H1 (cell line): ENCODE measurements around the gene SMARCA4. TPM values are rescaled to one million over a fixed set of nuclear protein-coding genes. Genes with fewer than 3 reads are reported as not detected.

Source experiments
- polyA plus RNA-seq, 7 experiments: library from polyadenylated mRNA; depleted of rRNA in 3 of 7; stranded (reverse) in 5 of 7; unstranded in 2 of 7; fragments of >200 nt in 5 of 7; fragments of 200-250 nt in 2 of 7; gene quantifications; 1 replicate in 5 of 7; 2 replicates in 1 of 7; 4 replicates in 1 of 7; pipeline versions ENCODE4 v1.2.1 to v1.2.3, GENCODE V29; 2011 to 2013; ENCODE audit warnings: missing spikeins in 2 of 7, mixed read lengths in 2 of 7
- total RNA-seq: library from RNA; stranded (reverse); fragmentation: NEBNext Ultra II Directional; extraction: Animal tissue kit (Norgen Biotek cat#: 25700); gene quantifications from 2 replicates; pipeline ENCODE4 v1.2.1, GENCODE V29; 2021
- TF ChIP-seq, protein P1 (sequence below): fragments of 300-600 bp; sonication (generic); IDR thresholded peaks from 2 replicates; pipeline ENCODE4 v1.7.1; 2012; ENCODE audit warnings: low read length, moderate library complexity, mild to moderate bottlenecking, inconsistent platforms; ENCODE audit not compliant: insufficient replicate concordance

The SMARCA4 gene
- total and polyA plus RNA-seq, 2 of the 8 experiments (the other 6 are each of a cell fraction or from before 2014, with no cell fraction given): 86.4 to 263 TPM

GRCh38 chr19:11007962-11008532, 47.2 kb downstream of the SMARCA4 start (continued):
- TF ChIP-seq, protein P1, sequence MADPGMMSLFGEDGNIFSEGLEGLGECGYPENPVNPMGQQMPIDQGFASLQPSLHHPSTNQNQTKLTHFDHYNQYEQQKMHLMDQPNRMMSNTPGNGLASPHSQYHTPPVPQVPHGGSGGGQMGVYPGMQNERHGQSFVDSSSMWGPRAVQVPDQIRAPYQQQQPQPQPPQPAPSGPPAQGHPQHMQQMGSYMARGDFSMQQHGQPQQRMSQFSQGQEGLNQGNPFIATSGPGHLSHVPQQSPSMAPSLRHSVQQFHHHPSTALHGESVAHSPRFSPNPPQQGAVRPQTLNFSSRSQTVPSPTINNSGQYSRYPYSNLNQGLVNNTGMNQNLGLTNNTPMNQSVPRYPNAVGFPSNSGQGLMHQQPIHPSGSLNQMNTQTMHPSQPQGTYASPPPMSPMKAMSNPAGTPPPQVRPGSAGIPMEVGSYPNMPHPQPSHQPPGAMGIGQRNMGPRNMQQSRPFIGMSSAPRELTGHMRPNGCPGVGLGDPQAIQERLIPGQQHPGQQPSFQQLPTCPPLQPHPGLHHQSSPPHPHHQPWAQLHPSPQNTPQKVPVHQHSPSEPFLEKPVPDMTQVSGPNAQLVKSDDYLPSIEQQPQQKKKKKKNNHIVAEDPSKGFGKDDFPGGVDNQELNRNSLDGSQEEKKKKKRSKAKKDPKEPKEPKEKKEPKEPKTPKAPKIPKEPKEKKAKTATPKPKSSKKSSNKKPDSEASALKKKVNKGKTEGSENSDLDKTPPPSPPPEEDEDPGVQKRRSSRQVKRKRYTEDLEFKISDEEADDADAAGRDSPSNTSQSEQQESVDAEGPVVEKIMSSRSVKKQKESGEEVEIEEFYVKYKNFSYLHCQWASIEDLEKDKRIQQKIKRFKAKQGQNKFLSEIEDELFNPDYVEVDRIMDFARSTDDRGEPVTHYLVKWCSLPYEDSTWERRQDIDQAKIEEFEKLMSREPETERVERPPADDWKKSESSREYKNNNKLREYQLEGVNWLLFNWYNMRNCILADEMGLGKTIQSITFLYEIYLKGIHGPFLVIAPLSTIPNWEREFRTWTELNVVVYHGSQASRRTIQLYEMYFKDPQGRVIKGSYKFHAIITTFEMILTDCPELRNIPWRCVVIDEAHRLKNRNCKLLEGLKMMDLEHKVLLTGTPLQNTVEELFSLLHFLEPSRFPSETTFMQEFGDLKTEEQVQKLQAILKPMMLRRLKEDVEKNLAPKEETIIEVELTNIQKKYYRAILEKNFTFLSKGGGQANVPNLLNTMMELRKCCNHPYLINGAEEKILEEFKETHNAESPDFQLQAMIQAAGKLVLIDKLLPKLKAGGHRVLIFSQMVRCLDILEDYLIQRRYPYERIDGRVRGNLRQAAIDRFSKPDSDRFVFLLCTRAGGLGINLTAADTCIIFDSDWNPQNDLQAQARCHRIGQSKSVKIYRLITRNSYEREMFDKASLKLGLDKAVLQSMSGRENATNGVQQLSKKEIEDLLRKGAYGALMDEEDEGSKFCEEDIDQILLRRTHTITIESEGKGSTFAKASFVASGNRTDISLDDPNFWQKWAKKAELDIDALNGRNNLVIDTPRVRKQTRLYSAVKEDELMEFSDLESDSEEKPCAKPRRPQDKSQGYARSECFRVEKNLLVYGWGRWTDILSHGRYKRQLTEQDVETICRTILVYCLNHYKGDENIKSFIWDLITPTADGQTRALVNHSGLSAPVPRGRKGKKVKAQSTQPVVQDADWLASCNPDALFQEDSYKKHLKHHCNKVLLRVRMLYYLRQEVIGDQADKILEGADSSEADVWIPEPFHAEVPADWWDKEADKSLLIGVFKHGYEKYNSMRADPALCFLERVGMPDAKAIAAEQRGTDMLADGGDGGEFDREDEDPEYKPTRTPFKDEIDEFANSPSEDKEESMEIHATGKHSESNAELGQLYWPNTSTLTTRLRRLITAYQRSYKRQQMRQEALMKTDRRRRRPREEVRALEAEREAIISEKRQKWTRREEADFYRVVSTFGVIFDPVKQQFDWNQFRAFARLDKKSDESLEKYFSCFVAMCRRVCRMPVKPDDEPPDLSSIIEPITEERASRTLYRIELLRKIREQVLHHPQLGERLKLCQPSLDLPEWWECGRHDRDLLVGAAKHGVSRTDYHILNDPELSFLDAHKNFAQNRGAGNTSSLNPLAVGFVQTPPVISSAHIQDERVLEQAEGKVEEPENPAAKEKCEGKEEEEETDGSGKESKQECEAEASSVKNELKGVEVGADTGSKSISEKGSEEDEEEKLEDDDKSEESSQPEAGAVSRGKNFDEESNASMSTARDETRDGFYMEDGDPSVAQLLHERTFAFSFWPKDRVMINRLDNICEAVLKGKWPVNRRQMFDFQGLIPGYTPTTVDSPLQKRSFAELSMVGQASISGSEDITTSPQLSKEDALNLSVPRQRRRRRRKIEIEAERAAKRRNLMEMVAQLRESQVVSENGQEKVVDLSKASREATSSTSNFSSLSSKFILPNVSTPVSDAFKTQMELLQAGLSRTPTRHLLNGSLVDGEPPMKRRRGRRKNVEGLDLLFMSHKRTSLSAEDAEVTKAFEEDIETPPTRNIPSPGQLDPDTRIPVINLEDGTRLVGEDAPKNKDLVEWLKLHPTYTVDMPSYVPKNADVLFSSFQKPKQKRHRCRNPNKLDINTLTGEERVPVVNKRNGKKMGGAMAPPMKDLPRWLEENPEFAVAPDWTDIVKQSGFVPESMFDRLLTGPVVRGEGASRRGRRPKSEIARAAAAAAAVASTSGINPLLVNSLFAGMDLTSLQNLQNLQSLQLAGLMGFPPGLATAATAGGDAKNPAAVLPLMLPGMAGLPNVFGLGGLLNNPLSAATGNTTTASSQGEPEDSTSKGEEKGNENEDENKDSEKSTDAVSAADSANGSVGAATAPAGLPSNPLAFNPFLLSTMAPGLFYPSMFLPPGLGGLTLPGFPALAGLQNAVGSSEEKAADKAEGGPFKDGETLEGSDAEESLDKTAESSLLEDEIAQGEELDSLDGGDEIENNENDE: no peak
